Stomach (tissue), 4 donors: ENCODE results near the gene WFIKKN1.

Experiments
- EP300 ChIP-seq: sonication (generic); formaldehyde crosslinking; IDR thresholded peaks from one replicate; pipeline ENCODE4 v1.6.1; 2017; ENCODE audit warnings: antibody characterized with exemption
- POLR2A ChIP-seq, 4 donors: fragments of 450-650 bp; IDR thresholded peaks; one replicate each; pipeline ENCODE4 v1.6.1; 2016; ENCODE audit warnings: antibody characterized with exemption in 4 of 4, control low read depth in 2 of 4, mild to moderate bottlenecking in 1 of 4, moderate library complexity in 1 of 4
- POLR2AphosphoS5 ChIP-seq, 3 donors: sonication (generic); formaldehyde crosslinking; IDR thresholded peaks; one replicate each; pipeline ENCODE4 v1.6.1; 2016; ENCODE audit warnings: antibody characterized with exemption in 3 of 3
- TF ChIP-seq, protein P1 (sequence below), 7 experiments: fragments of 450-650 bp in 4 of 7; fragments of 200-600 bp in 3 of 7; sonication (generic) in 3 of 7; IDR thresholded peaks; one replicate each; pipeline ENCODE4 v1.5.1; 2016 to 2019; ENCODE audit warnings: antibody characterized with exemption in 7 of 7, control low read depth in 2 of 7, mild to moderate bottlenecking in 1 of 7

DNA sequence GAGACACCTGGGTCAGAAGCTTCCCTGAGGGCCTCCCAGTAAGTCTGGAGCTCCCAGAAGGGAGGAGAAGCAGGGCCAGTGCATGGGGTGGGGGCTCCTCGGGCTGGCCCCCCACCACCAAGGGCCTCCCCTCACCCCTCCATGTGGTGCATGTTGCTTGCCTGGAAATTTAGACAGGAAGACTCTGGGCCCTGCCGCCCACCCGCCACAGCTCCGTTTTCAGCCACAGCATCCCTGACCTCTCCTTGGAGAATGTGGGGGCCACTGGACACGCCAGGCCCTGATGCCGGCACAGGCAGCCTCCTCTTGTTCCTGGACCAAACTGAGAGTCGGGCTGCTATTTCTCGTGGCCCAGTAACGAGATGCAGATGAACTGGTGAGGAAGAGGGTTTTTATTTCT, 8.1 kb downstream of the WFIKKN1 start:
- TF ChIP-seq, protein P1, sequence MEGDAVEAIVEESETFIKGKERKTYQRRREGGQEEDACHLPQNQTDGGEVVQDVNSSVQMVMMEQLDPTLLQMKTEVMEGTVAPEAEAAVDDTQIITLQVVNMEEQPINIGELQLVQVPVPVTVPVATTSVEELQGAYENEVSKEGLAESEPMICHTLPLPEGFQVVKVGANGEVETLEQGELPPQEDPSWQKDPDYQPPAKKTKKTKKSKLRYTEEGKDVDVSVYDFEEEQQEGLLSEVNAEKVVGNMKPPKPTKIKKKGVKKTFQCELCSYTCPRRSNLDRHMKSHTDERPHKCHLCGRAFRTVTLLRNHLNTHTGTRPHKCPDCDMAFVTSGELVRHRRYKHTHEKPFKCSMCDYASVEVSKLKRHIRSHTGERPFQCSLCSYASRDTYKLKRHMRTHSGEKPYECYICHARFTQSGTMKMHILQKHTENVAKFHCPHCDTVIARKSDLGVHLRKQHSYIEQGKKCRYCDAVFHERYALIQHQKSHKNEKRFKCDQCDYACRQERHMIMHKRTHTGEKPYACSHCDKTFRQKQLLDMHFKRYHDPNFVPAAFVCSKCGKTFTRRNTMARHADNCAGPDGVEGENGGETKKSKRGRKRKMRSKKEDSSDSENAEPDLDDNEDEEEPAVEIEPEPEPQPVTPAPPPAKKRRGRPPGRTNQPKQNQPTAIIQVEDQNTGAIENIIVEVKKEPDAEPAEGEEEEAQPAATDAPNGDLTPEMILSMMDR (IDR thresholded peaks at IDR 0.05), result no peak
- TF ChIP-seq POLR2AphosphoS5 (IDR thresholded peaks at IDR 0.05), result no peak
- TF ChIP-seq POLR2A (IDR thresholded peaks at IDR 0.05), result no peak
- no peak for TF ChIP-seq EP300
